Activated T-cell treated with anti-CD3 and anti-CD28 coated beads, Interleukin-2, amount 50 U/mL, for 1 hour (primary cell): ENCODE measurements around the gene DSC3.
"Not testable (repeated sequence)": the region's sequence is repeated elsewhere in the genome, so short reads cannot be mapped to it uniquely, and the experiment has no call there.

ENCODE experiments used
- DNase-seq: peaks from one replicate; pipeline ENCODE4 v3.0.0-alpha.2; 2020

Gene DSC3

DNA sequence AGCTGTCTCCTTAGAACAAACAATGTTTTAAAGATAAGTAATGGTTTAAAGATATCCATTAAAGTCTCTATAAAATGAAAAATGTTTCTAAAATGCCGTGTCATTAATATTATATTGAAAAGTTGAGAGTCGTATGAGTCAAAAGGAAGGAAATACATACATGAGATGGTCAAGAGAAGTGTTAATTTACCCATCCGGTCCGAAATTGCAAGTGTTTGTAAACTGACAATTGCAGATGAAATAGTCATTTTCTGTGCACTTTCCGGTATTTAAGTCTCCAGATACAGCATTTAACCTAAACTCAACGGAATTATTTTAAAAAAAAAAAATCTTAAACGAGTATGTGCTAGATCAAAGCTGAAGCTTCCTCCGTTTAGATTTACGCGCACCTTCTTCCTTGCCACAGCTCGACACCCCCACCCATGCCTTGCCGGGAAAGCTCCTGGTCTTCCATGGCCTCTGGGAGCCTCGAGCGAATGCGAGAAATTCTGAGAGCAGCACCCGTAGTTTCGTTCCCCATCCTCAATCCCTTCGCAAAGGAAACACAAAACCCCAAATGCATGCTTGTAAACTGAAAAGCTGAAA is 1.8 kb downstream of the DSC3 start:
- DNase-seq = no peak

DNA sequence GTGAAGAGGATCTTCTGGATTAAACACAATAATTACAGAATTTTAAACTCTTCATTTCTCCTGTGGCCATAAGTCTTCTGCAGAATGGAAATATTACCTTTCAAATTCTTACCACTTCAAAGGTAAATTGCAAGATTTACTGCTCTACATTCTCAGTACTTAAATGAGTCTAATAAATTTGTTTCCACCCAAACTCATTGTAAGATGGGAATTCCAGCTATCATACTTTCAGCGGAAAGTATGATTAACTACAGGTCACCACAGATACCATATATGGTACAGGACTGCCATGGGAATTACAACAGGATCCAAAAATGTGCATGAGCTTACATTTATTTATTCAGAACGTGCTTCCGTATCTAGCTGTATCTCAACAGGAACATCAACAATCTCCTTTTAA is 3.1 kb downstream of the DSC3 start:
- no peak for DNase-seq

DNA sequence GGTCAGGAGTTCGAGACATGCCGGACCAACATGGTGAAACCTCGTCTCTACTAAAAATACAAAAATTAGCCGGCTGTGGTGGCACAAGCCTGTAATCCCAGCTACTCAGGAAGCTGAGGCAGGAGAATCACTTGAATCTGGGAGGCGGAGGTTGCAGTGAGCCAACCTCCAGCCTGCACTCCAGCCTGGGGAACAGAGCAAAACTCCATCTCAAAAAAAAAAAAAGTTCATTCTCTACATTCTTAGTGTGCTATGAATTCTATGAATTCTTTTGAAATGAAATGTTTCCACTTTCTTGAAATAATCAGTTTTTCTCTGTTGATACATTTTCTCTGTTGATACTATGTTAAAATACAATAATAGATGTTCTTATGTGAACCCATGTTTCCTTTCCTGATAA is 4.9 kb downstream of the DSC3 start:
- DNase-seq = not testable (repeated sequence)

DNA sequence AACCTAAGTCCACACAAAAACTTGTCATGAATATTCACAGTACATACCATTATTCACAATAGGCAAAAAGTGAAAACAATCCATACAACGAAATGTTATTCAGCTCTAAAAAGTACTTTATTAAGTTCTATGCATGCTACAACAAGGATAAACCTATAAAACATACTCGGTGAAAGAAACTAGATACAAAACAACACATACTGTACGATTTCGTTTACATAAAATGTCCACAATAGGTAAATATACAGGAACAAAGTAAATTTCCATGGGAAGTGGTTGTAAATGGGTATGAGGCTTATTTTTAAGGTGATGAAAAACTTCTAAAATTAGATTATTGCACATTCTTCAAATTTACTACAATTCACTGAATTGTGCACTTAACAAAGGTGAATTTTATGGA is 8.0 kb downstream of the DSC3 start:
- DNase-seq = no peak

DNA sequence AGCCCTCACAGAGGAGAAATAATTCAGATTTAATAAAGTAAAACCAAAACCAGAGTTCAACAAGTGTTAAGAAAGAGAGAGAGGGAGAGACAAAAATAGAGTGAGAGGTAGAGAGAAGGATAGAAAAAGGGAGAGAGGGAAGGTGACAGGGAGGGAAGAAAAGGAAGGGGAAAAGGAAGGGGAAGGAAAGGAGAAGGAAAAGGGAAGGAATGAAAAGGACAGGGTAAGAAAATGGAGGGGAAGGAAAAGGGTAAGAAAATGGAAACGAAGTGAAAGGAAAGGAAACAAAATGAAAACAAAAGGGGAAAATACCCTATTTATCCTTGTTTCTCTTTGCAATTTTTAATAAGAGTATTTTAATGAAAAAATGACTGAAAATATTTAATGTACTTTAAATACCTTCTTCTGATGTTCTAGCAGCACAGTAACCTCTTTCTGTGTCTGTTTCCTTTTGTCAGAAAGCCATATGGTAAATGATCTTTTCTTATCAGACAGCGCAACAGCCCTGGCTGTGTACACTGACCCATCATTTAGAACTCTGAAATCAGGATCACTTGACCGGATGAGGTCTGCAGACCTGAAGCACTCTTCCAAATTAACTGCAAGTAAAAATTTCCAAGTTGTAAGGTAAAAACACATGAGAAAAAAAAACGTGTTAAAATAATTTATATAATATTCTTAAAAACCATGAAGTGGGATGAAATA is 11.8 kb downstream of the DSC3 start:
- no peak for DNase-seq

DNA sequence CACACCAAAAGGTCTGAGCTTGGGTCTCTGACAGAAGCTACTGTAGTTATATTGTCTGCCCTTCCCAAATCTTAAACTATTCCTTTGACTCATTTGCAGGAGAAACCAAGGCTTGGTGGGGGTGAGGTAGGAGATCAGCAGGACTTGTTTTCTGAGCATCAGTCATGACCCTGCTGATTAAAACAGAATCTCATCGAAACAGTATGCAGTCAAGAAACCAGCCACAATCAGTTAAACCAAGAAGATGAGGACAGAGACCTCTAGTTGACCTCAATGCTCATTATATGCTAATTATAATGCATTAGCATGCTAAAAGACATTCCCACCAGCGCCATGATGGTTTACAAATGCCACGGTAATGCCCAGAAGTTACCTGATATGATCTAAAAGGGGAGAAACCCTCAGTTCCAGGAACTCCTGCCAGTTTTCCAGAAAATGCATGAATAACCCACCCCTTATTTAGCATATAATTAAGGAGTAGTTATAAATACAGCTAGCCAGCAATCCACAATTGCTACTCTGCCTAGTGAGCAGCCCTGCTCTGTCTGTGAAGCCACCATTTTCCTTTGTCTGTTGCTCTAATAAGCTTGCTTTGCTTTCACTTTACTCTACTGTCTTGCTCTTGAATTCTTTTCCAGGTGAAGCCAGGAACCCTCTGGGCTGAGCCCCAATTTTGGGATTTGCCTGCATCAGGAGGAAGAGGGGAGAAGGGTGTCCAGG is 26.7 kb downstream of the DSC3 start:
- no peak for DNase-seq

DNA sequence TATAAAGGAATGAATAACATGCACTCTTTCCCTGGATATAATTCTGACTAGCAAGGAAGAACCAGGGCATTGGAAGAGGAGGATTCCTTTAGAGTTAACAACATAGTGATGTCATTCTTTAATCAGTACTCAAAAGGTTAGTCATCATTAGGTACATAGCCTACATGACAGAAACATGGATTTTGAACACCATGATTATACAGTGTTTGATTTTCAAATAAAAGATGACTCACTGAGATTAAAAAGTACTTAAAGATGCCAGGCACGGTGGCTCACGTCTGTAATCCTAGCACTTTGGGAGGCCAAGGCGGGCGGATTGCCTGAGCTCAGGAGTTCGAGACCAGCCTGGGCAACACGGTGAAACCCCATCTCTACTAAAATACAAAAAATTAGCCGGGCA is 31.1 kb downstream of the DSC3 start:
- not testable (repeated sequence) for DNase-seq

DNA sequence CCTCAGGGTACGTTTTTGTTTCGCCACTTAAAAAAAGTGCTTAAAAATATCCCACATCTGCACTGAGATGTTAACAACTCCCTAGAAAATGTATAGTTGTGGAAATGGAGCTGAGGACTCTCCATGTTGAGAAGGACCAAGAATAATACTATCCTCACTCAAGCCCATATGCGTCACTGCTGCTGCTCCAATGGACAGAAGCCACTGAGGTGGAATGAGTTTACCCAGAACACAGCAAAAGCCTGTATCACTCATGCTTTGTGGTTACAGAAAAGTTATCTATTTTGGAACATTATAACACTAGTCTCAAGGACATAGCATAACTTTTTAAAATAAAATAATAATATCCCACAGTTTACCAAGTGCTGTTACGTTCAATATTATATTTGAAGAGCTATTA is 31.9 kb downstream of the DSC3 start:
- no peak for DNase-seq

DNA sequence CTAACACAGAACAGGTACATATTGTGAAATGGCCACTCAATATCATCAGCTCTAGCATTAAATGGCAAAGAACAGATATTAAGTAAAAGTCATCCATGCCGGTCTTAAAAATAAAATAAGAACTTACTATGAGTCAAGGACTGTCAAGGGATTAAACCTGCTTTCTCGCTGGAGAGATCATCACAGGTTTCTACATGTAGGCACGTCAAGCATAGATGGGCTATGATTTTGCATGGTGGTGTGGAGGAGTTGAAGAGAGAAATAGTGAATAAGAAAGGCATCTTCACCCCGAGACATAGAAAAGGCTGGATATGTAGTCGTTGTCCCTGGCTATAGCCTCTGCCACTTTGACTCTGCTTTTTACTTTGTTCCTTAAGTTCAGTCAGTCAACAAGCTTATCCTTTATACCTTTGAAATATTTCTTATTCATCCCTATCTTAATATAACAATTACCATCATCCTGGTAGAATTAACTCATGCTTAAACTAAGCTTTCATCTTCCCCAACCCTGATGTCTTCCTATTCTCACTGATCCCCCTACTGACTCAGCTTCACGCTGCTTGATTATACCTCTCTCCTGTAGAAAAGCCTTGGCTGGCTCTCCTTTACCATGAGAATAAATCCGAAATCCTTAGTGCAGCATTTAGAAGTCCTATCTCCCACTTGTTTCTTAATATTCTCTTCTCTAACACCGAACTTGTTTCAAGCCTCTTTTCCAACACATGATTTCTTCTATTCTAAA is 42.5 kb downstream of the DSC3 start:
- no peak for DNase-seq

DNA sequence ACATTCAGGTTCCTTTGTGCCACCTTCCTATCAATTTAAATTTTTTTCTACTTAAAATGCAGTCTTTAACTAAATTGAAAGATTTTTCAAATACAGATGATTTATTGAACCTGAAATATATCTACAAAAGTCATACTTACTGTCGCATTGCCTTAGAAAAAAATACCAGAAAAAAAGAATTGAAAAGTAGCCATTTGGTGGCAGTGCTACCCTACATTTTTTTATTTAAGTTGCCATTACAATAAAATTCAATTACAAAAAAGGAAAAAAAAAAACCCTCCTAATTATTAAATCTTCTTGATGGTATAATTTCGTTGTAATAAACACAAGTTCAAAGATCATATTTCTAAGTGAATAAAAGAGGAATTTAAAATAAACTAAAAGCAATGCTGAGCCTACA is 43.4 kb downstream of the DSC3 start:
- no peak for DNase-seq

DNA sequence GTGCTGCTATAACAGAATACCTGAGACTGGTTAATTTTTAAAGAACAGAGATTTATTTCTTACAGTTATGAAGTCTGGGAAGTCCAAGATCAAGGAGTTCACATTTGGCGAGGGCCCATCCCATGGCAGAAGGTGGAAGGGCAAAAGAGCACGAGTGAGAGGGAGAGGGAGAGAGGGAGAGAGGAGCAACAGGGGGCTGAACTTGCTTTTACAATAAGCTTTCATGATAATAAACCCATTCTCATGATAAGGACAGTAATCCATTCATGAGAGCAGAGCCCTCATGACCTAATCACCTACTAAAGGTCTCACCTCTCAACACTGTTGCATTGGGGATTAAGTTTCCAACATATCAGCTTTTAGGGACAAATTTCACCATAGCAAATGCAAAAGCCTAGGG is 45.3 kb downstream of the DSC3 start:
- DNase-seq = no peak

DNA sequence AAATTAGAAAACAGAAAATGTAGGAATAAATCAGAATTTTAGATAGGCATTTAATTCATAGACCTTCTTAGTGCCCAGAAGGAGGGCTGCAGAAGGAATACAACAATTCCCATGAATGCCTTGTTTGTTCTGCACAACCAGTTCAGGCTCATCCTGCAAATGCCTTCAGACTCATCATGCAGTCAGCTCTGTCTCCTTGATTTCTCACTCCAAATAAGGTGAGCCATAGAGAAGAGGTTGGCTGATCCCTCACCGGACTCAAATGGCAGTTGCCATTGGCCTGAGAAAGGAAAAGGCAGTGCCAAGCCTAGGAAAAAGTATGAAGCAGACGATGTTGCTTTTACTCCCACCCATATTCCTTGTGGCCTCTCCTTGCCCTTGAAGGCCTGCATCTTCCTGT is 50.3 kb downstream of the DSC3 start:
- no peak for DNase-seq

DNA sequence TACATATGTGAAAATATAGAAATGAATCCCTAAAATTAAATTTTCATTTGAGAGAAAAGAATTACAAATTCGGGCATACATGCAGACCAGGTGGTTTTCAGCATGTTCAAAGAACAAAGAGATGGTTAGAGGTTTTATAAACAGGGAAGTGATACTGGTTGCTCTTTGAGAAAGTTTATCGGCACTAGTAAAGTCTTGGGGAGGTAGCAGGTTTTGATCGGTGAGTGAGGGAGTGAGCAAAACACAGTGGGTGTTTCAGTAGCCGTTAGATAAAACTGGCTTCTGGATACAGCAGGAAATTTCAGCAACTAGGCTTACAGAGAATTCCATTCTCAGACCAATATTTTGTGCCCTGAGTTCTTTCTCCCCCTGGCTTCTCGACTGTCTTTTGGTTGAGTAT is 51.1 kb downstream of the DSC3 start:
- no peak for DNase-seq

DNA sequence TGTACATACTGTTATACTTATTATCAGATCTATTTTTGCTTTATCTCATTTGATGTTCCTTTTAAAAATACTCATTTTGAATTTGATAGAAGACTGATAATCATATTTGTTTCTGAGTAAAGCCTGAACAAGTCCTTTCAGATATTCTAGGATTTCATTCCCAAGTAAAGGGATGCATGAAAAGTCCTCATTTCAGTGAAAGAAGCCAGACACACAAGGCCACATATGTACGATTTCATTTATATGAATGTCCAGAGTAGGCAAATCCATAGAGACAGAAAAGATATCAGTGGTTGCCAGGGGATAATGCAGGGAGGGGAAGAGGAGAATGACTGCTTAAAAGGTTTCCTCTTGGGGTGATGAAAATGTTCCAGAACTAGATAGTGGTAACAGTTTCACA is 53.4 kb downstream of the DSC3 start:
- DNase-seq = no peak

DNA sequence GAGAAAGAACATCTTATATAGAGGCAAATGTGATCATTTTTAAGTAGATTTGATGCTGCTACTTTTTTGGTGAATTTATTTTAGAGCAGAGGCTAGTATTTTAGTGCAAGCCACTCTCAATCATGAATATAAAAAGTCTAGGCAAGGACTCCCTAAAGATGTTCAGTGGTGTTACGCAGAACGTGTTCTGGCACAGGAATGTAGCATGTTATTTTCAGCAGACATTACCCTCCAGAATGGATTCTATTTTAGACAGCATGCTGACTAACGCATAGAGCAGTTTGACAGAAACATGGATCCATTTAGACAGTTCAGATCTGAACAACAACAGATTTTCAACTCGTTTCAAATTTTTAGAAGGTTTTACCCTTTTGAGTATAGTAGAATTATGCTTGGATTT is 54.1 kb downstream of the DSC3 start:
- no peak for DNase-seq

DNA sequence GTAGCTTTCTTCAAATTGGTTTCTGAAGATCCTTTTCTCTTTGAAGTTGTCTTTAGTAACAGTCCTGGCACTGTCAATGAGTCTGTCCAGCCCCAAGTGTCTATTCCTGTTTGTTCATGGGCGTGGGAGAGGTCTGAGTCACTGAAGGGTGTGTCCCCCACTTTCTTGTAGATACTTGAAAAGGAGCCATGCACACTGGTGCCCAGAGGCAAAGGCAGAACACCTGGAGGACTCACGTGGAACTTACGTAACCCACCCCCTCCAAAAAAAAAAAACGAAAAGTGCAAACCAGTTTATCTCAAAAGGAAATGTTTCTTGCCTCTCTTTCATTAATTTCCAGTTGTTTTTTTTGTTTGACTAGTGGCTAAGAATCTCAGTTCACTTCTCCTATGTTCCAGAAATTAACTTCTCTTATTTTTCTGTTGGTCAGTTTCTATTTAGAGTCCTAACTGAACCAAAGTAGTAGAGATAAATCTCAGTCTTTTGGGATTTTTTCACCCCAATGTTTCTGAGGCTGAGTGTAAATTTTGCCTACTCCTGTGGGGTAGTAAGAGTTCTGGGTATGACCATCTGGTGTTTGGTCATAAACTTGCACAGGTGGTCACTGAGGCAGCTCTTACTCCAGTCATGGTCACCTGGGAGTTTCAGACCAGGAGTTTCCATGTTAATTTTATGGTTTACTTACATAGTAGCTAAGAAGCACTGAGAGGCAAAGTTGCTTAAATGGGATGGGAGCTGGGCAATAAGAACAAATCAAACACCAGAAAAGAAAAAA is 54.9 kb downstream of the DSC3 start:
- no peak for DNase-seq

DNA sequence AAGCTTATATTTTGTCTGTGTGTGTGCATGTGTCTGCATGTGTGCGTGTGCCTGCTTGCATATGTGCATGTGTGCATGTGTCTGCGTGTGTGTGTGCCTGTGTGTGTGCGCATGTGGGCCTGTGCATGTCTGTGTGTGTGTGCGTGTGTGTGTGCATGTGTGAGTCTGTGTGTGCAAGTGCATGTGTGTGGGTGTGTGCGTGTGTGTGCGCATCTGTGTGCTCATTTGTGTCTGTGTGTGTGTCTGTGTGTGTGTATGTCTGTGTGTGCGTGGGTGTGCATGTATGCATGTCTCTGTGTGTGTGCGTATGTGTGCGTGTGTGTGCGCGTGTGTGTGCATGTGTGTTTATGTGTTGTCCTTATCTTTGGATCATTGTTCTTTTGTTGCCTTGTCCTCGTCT is 56.8 kb downstream of the DSC3 start:
- no peak for DNase-seq

DNA sequence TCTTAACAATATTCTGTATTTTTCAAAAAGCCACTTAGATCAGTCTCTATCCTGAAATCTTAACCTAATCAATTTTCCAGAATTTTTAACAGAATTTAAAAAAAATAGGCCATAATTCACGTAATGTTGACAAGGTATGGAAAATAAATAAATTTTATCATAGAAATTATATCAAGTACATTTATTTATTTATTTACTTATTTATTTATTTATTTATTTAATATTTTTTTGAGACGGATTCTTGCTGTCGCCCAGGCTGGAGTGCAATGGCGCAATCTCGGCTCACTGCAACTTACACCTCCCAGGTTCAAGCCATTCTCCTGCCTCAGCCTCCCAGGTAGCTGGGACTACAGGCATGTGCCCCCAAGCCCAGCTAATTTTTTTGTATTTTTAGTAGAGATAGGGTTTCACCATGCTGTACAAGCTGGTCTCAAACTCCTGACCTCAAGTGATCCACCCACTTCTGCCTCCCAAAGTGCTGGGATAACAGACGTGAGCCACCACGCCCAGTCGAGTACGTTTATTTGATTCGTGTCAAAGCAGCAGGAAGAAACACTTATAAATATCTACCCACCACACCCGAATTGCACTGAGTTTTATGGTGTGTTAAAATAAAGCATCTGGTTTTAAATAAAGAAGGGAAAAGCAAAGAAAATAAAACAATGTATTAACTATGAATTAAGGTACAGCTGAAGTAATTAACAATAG is 60.1 kb downstream of the DSC3 start:
- no peak for DNase-seq

DNA sequence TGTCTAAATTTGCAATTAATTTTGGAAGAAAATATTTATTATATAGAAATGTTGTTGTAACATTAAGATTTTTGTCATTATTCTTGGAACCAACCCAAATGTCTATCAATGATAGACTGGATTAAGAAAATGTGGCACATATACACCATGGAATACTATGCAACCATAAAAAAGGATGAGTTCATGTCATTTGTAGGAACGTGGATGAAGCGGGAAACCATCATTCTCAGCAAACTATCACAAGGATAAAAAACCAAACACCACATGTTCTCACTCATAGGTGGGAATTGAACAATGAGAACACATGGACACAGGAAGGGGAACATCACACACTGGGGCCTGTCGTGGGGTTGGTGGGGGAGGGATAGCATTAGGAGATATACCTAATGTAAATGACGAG is 64.5 kb downstream of the DSC3 start:
- not testable (repeated sequence) for DNase-seq

DNA sequence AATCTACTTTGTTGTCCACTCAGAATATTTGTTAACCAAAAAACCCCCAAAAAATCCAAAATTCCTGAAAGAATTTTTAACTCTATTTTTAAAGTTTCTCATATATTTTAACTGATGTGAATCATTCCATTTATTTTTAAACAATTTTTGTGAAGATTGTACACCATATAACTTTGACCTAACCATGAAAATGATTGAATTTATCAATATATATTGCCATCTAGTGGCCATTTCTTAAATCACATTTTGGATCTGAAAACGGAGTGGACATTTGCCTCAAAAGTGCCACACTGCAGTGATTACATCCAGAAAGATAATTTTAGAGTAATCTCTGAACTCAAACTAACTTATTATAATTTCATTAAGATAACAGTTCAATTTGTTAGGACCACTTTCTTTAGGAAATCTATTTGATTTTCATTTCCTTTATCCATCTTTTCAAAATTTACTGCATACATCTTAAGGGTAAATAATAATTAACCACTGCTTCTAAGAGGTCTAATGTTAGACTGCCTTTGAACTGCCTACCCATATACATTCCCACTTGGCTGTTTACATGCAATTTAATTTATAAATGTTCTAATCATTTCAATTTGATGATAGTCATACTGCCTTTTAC is 71.1 kb downstream of the DSC3 start:
- DNase-seq = no peak

DNA sequence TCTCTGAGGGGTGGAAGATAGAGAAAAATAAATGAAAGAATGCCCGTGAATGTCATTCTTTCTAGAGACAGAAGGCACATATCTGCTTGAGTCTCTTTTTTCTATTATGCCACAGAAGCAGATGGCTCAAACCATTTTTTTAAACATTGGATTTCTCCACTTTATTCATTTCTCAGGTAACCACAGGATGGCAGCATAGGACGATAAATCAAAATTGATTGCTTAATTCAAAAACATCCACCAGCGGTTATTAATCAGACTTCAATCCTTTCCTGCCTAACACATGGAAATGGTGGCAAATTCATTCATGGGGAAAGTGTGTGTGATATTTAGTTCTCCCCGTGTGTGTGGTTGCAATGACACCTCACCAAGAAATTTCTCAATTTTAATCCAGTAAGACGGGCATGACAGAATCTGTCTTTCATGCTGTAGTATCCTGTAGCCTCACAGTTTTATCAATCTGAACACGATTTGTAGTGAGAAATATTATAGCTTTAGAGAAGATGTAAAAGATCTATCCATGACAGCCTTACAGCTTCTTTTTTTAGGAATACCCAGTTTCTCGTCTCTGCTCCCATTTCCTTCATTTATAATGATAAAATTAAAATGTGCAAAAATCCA is 72.2 kb downstream of the DSC3 start:
- DNase-seq = no peak
